Stomach (tissue), 4 donors: ENCODE data around the gene SMIM35.

ENCODE experiments used
- CTCF ChIP-seq, 7 experiments: fragments of 450-650 bp in 4 of 7; fragments of 200-600 bp in 3 of 7; sonication (generic) in 3 of 7; IDR thresholded peaks; one replicate each; pipeline ENCODE4 v1.5.1; 2016 to 2019; ENCODE audit warnings: antibody characterized with exemption in 7 of 7, control low read depth in 2 of 7, mild to moderate bottlenecking in 1 of 7
- POLR2A ChIP-seq, 4 donors: fragments of 450-650 bp; IDR thresholded peaks; one replicate each; pipeline ENCODE4 v1.6.1; 2016; ENCODE audit warnings: antibody characterized with exemption in 4 of 4, control low read depth in 2 of 4, mild to moderate bottlenecking in 1 of 4, moderate library complexity in 1 of 4
- POLR2AphosphoS5 ChIP-seq, 3 donors: sonication (generic); formaldehyde crosslinking; IDR thresholded peaks; one replicate each; pipeline ENCODE4 v1.6.1; 2016; ENCODE audit warnings: antibody characterized with exemption in 3 of 3

- TF ChIP-seq POLR2A (IDR thresholded peaks at IDR 0.05), result no peak
- no peak for TF ChIP-seq CTCF (IDR thresholded peaks at IDR 0.05)
- no peak for TF ChIP-seq POLR2AphosphoS5 (IDR thresholded peaks at IDR 0.05)
These were observed 107.8 kb downstream of the SMIM35 start for GRCh38 chr11:117978991-117979390.
